Measurements from ENCODE around the gene THYN1.

DNA sequence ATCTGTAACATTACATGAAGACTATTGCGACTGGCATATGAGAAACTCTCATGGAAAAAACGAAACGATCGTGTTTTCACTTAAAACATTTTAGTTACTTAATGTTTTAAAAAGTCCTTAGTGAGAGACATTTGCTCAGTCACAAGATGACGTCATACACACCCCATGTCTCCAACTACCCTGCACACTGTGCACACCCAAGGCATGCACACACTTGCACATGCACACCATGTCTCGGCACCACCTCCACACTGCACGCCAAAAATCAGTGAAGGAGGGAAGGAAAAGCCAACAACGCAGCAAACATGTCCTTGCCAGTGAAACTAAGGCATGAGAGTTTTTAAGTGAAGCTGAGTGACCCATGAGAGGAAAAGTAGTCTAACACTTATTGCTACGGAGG is 47.4 kb downstream of the THYN1 start:
- TF ChIP-seq, protein P1, sequence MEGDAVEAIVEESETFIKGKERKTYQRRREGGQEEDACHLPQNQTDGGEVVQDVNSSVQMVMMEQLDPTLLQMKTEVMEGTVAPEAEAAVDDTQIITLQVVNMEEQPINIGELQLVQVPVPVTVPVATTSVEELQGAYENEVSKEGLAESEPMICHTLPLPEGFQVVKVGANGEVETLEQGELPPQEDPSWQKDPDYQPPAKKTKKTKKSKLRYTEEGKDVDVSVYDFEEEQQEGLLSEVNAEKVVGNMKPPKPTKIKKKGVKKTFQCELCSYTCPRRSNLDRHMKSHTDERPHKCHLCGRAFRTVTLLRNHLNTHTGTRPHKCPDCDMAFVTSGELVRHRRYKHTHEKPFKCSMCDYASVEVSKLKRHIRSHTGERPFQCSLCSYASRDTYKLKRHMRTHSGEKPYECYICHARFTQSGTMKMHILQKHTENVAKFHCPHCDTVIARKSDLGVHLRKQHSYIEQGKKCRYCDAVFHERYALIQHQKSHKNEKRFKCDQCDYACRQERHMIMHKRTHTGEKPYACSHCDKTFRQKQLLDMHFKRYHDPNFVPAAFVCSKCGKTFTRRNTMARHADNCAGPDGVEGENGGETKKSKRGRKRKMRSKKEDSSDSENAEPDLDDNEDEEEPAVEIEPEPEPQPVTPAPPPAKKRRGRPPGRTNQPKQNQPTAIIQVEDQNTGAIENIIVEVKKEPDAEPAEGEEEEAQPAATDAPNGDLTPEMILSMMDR (IDR thresholded peaks at IDR 0.05) = no peak
- TF ChIP-seq POLR2AphosphoS5 (IDR thresholded peaks at IDR 0.05) = no peak

All from suprapubic skin (tissue), 3 donors.